ENCODE measurements around the gene MEX3D. TPM values are rescaled to one million over a fixed set of nuclear protein-coding genes. Genes with fewer than 3 reads are reported as not detected.

MEX3D gene
- total and polyA plus RNA-seq, 9 donors: 7.3 to 54.4 (median 34.8) TPM

DNA sequence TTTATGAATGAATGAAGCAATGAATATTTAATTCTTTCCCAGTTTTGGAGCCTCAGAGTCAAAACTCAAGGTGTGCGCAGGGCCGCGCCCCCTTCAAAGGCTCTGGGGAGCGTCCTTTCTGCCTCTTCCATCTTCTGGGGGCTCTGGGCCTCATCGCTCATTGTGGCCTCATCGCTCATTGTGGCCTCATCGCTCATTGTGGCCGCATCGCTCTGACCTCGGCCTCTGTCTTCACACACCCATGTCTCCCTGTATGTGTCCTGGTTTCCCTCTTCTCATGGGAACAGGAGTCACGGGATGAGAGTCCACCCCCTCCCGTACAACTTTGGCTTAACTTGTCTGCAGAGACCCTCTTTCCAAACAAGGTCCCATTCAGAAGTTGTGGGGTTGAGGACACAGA lies 3.2 kb upstream of the MEX3D start:
- H3K4me1 ChIP-seq (ENCODE audit: insufficient read depth): peaks cover under 1% of the 10 kb centered on the region
- intact Hi-C loops (cut with DNase I): no loop called here
- H3K4me3 ChIP-seq: no peak overlapping the region
- TF ChIP-seq EP300 (IDR thresholded peaks at IDR 0.05) (no peak), POLR2A (IDR thresholded peaks at IDR 0.05) (no peak), CTCF (IDR thresholded peaks at IDR 0.05) (no peak)
- H3K9me3 ChIP-seq: no peaks in the 10 kb centered on the region
- DNase-seq: peak in 1 of 5 donors; percentile 12
- no peak overlapping the region for H3K27ac ChIP-seq
- H3K27me3 ChIP-seq: no peaks in the 10 kb centered on the region
- 90 to 93% (median 91%) methylated on average over 12 of the region's 12 CpGs for WGBS, 3 donors
- H3K36me3 ChIP-seq: no peaks in the 10 kb centered on the region

GRCh38 chr19:1570836-1571235 lies 2.7 kb upstream of the MEX3D start:
- Histone ChIP-seq H3K27me3 (no peaks in the 10 kb centered on the region), H3K36me3 (no peaks in the 10 kb centered on the region), H3K9me3 (no peaks in the 10 kb centered on the region), H3K27ac (no peak overlapping the region), H3K4me1 (ENCODE audit: insufficient read depth) (peaks cover 5% of the 10 kb centered on the region), H3K4me3 (no peak overlapping the region)
- intact Hi-C loops (cut with DNase I): no loop called here
- DNase-seq: peak in 1 of 5 donors; percentile 16
- TF ChIP-seq POLR2A (IDR thresholded peaks at IDR 0.05) (no peak), EP300 (IDR thresholded peaks at IDR 0.05) (no peak), CTCF (IDR thresholded peaks at IDR 0.05) (no peak)
- WGBS, 3 donors: 92 to 96% (median 95%) methylated on average over 13 of the region's 13 CpGs

- no peak for DNase-seq
- no peaks in the 10 kb centered on the region for H3K27me3 ChIP-seq
- WGBS, 3 donors: 86 to 90% (median 88%) methylated on average over 4 of the region's 4 CpGs
- peaks cover 6% of the 10 kb centered on the region for H3K4me1 ChIP-seq (ENCODE audit: insufficient read depth)
- H3K9me3 ChIP-seq: no peaks in the 10 kb centered on the region
- no peak overlapping the region for H3K4me3 ChIP-seq
- TF ChIP-seq CTCF (IDR thresholded peaks at IDR 0.05): no peak
- no peak for TF ChIP-seq POLR2A (IDR thresholded peaks at IDR 0.05)
- no peak for TF ChIP-seq EP300 (IDR thresholded peaks at IDR 0.05)
- H3K36me3 ChIP-seq: no peaks in the 10 kb centered on the region
- intact Hi-C loops (cut with DNase I): no loop called here
- no peak overlapping the region for H3K27ac ChIP-seq
Observed at GRCh38 chr19:1569997-1570396, 1.9 kb upstream of the MEX3D start.

GRCh38 chr19:1567848-1568227 lies 287 bp downstream of the MEX3D start:
- no peaks in the 10 kb centered on the region for H3K9me3 ChIP-seq
- H3K4me1 ChIP-seq (ENCODE audit: insufficient read depth): peaks cover 6% of the 10 kb centered on the region
- DNase-seq: peak in 1 of 5 donors; percentile 51
- WGBS, 3 donors: 0 to 1% (median 0%) methylated on average over 2 to 54 of the region's 73 CpGs
- no peaks in the 10 kb centered on the region for H3K27me3 ChIP-seq
- TF ChIP-seq POLR2A (IDR thresholded peaks at IDR 0.05) (no peak), EP300 (IDR thresholded peaks at IDR 0.05) (no peak), CTCF (IDR thresholded peaks at IDR 0.05) (no peak)
- peak overlapping the region; percentile 72 for H3K4me3 ChIP-seq
- H3K27ac ChIP-seq: no peak overlapping the region
- no peaks in the 10 kb centered on the region for H3K36me3 ChIP-seq
- intact Hi-C loops (cut with DNase I): no loop called here

Data from ovary (tissue), 9 donors.